SH-SY5Y (cell line): ENCODE data around the gene LANCL1.

ENCODE experiments used
- GATA2 ChIP-seq: IDR thresholded peaks from 2 replicates; pipeline ENCODE4 v1.6.1; 2011; ENCODE audit warnings: mild to moderate bottlenecking, low read depth, low read length
- GATA3 ChIP-seq: IDR thresholded peaks from 2 replicates; pipeline ENCODE4 v1.6.1; 2011; ENCODE audit warnings: low read depth, mild to moderate bottlenecking, low read length, moderate library complexity

- TF ChIP-seq GATA3 (no peak), GATA2 (no peak)
Observed at GRCh38 chr2:210519594-210519993, 43.0 kb upstream of the LANCL1 start.
